HG03108 (cell line): ENCODE data around the gene RPL12.
A peak's percentile ranks its signal among the peaks of the same experiment; 100 is the strongest.

Experiments used
- ATAC-seq: cut with Tn5 transposase; IDR thresholded peaks from one replicate; pipeline ENCODE4 v1.9.1; 2021; ENCODE audit warnings: moderate library complexity; ENCODE audit not compliant: unreplicated experiment

Gene RPL12

DNA sequence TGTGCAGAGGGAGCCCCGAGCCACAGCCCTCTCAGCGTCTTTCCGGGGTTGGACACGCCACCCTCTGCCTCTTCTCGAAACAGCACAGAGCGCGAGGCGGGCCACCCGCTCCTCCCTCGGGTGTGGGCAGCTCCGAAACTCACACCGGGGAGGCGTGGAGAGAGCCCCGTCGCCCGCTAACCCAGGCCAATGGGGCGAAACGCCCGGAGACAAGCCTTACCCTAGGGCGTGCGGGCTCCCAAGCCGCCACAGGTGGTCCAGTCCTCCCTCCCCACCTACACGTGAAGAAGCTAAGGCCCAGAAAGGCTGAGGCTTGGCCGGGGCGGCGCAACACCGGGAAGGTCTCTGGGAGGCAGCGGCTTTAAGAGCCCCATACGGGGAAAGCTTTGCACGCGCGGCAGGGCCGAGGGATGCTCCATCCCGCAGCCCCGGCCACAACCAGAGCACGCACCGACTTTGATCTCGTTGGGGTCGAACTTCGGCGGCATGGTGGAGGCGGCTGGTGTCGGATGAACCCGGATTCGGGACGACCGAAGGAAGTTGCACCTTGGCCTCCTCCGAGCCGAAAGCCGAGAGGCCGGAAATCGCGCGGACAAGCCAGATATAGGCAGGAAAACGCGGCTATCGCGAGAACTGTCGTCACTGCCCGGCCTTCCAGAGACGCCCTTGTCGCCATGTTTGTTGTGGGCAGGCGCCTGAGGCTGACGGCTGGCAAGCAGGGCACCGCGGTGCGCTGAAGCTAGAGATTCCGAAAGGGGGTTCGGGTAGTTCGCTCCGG, at the start of gene RPL12, which contains the start of gene LRSAM1:
Gene RPL12, minus strand, starts transcription at position 577 of the 778 bp plus-strand sequence. Its CDS starts 89 bp downstream, at position 488.
Gene LRSAM1, plus strand, starts transcription at position 681 of the 778 bp plus-strand sequence. CDS start 3,018 bp downstream, outside the sequence.
- ATAC-seq, result peak; percentile 65

GRCh38 chr9:127500862-127501261, 49.7 kb upstream of the RPL12 start:
- no peak for ATAC-seq

DNA sequence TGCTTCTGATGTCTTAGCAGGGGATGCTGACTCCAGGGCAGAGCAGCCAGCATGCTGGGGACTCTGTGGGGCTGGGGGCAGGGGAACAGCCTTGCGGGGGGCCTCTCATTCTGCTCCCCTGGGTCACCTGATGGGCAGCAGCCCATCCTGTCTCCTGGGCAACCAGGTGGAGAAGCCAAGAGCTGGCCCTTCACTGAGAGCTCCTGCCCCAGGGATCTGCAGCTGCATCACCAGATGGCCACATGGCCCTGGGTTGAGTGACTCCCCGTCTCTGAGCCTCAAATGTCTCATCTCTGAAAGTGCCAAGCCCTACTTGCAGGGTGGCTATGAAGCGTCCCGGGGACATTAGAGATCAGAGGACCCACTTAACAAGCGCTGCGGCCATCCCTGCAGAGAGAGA, 49.2 kb upstream of the RPL12 start:
- no peak for ATAC-seq

- no peak for ATAC-seq
Measured at GRCh38 chr9:127498298-127498697, 47.1 kb upstream of the RPL12 start.

DNA sequence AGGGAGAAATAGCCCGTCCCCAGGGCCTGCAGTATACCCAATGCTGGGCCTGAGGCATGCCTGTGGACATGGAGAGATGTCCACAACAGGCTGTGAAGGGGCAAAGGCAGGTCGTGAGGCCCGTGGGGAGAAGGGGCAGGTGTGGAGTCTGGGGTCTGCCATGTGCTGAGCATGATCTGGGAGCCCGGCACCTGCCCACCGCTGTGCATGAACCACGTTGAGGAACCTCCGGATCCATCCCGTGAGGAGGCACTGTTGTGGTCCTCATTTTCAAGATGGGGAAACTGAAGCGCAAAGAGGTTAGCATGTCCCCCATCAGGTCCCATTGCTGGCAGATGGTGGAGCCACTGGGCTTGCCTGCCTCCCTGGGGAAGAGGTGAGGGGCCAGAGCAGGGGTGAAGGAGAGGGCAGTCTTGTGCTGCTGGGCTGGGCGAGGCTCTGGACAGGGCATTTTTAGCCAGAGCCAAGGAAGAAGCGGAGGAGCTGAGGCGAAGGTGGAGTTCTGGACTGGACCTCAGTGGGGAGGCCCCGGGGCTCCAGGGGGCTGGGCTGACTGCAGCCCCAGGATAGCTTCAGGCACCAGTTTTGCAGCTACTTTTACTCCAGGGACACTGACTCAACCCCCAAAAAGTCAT, 46.6 kb upstream of the RPL12 start:
- ATAC-seq, result no peak

GRCh38 chr9:127496974-127497373, 45.8 kb upstream of the RPL12 start:
- no peak for ATAC-seq

DNA sequence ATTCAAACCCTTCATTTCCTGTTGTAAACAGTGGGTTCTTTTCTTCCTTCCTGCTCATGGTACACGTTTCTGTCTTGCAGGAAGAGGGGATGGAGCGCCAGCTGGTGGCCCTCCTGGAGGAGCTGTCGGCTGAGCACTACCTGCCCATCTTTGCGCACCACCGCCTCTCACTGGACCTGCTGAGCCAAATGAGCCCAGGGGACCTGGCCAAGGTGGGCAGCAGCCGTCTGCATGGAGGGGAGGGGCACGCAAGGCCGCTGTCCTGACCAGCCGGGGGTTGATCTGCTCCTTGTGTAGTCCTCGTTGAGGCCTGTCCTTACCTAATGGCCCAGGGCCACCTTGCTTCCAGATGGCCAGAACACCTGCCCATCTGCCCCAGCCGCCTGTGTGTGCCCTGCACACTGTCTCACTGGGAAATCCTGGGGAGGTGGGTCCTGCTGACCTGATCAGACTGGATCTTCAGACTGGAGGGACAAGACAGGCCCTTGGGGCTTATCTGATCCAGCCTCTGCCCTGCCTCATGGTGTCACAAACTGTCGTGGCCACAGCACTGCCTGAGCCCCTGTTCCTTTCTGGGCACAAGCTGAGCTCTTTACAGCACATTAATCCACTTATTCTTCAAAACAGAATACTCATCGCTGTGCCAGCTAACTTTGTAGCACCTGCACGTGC, 44.8 kb upstream of the RPL12 start:
- ATAC-seq, result no peak

- ATAC-seq, result no peak
Measured at GRCh38 chr9:127494304-127494702, 43.1 kb upstream of the RPL12 start.

- no peak for ATAC-seq
Measured at GRCh38 chr9:127493592-127494303, 42.5 kb upstream of the RPL12 start.

GRCh38 chr9:127492616-127493015, 41.4 kb upstream of the RPL12 start:
- ATAC-seq, result no peak

DNA sequence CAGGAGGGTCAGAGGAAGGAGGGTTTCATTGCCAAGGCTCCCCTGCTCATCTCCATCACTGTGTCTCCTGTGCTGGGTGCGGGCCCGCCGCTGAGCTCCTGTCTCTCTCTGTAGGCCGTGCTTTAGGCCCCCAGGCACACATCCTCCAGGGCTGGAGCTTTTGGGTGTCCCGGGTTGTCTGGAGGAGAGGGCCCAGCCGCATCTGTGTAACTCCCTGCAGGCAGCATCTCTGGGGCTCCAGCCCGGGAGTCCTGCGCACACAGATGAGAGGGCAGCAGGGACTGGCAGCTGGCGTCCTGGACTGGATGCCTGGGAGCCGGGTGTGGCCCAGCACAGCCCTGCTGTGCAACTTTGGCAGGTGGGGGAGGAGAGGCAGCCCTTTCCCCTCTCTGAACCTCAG, 40.3 kb upstream of the RPL12 start:
- ATAC-seq, result no peak

DNA sequence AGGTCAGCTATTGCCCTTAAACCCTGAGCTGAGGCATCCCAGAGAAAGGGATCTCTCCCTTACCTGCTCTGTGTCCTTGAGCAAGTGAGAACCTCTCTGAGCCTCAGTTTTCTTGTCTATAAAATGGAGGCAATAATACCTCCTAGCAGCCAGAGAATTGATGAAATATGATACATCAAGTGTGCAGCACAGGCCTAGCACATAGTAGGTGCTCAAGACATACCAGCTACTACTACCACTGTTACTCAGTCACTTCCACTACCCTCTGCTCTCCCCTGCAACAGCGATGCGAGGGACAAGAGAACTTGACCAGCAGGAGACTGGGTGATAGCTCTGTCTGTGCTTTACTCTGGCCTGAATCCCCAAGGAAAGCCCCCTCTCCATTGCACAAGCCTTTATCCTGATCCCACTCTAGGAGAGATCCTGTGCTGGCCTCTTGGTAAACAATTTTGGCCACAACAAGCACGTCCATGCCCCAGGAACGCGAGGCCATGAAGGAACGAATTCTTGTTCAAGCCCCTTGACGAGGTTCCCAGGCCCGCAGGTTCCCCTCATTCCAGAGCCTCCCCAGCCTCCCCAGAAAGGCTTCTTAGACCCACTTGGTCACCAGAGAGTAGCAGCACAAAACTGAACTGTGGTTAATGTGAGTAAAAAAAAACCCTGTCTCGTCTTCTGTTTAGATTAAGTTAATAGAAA, 39.5 kb upstream of the RPL12 start:
- ATAC-seq, result no peak

GRCh38 chr9:127489471-127490115, 38.4 kb upstream of the RPL12 start:
- no peak for ATAC-seq

- no peak for ATAC-seq
Measured at GRCh38 chr9:127488946-127489345, 37.7 kb upstream of the RPL12 start.

DNA sequence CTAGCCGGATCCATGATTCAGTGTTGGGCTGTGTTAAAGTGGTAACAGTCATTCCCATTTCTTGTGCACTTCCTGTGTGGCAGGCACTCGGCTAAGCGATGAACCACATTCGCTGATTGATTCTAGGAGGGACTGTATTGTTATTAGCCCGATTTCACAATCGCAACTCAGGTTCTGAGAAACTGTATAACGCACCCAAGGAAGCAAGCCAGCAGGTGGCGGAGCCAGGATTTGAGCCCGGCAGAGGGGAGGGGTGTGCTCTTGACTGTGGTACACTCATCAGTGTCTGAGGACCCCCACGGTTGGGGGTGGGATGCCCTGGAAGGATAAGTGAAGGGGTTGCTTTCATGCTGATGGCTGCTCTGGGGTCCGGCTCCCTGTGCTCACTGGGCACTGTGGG, 34.8 kb upstream of the RPL12 start:
- no peak for ATAC-seq

DNA sequence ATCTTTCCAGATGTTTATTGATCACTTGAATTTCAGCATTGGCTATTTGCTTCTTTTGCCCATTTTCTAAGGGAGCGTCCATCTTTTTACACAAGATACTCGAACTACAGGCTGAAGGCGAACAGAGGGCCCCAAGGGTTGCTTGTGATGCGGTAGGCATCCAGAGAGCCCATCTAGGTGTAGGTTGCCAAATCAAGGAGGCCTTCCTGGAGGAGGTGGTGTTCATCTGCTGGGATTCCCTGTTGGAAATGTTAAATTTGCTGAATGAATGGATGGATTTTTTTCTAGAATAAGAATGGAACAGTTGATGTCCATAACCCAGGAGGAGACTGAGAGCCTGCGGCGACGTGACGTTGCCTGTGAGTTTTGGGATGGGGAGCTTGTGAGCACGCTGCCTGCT, 31.5 kb upstream of the RPL12 start:
- ATAC-seq, result no peak

DNA sequence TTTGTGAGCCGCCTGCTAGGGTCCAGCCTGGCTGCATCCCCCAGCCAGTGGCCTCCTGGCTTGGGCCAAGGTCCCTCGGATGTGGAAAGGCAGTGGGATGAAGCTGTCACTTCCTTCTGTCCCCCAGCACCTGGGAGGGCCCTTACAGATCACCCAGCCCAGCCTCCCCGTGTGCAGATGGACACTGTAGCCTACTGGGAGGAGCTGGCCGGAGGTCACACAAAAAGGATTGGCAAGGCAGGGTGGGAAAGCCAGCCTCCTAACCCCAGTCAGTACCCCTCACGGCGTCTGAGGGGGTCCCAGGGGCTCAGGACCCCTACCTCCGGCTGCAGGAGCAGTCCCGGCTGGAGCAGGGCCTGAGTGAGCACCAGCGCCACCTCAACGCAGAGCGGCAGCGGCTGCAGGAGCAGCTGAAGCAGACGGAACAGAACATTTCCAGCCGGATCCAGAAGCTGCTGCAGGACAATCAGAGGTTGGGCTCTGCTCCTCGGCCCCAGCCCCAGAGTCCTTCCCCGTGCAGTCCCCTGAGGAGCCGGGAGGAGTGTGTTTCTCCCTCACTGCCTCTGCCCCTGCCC, 28.4 kb upstream of the RPL12 start:
- ATAC-seq, result no peak

- no peak for ATAC-seq
Measured at GRCh38 chr9:127474592-127474991, 23.4 kb upstream of the RPL12 start.

- ATAC-seq, result no peak
Measured at GRCh38 chr9:127473932-127474331, 22.7 kb upstream of the RPL12 start.

GRCh38 chr9:127473501-127473900, 22.3 kb upstream of the RPL12 start:
- ATAC-seq, result no peak
